HEK293 (cell line): ENCODE data around the gene TMEM187.

ENCODE experiments used
- ELK4 ChIP-seq: IDR thresholded peaks from 2 replicates; pipeline ENCODE4 v1.6.1; 2011; ENCODE audit warnings: mild to moderate bottlenecking, low read depth, low read length, borderline replicate concordance
- GLIS1 ChIP-seq: fragments of 450-650 bp; formaldehyde crosslinking; IDR thresholded peaks from 2 replicates; pipeline ENCODE4 v1.5.1; 2016; ENCODE audit warnings: missing biosample characterization, missing genetic modification characterization
- MZF1 ChIP-seq: fragments of 450-650 bp; formaldehyde crosslinking; IDR thresholded peaks from 2 replicates; pipeline ENCODE4 v1.5.1; 2017; ENCODE audit warnings: missing biosample characterization, missing genetic modification characterization, borderline replicate concordance
- SP2 ChIP-seq: fragments of 450-650 bp; formaldehyde crosslinking; IDR thresholded peaks from 2 replicates; pipeline ENCODE4 v1.5.1; 2016; ENCODE audit warnings: missing biosample characterization, missing genetic modification characterization
- YY1 ChIP-seq: fragments of 450-650 bp; formaldehyde crosslinking; IDR thresholded peaks from 2 replicates; pipeline ENCODE4 v1.5.1; 2018; ENCODE audit warnings: missing biosample characterization, missing genetic modification characterization
- ZBTB11 ChIP-seq: fragments of 450-650 bp; formaldehyde crosslinking; conservative IDR thresholded peaks from 2 replicates; pipeline ENCODE4 v1.5.1; 2016; ENCODE audit warnings: low read depth, missing biosample characterization, missing genetic modification characterization
- ZNF140 ChIP-seq: fragments of 450-650 bp; formaldehyde crosslinking; IDR thresholded peaks from 2 replicates; pipeline ENCODE4 v1.5.1; 2016; ENCODE audit warnings: missing biosample characterization, missing genetic modification characterization
- ZNF184 ChIP-seq: fragments of 450-650 bp; IDR thresholded peaks from 2 replicates; pipeline ENCODE4 v1.5.1; 2018; ENCODE audit warnings: missing biosample characterization, mild to moderate bottlenecking, missing genetic modification characterization
- ZNF239 ChIP-seq: fragments of 450-650 bp; formaldehyde crosslinking; IDR thresholded peaks from 2 replicates; pipeline ENCODE4 v1.5.1; 2016; ENCODE audit warnings: missing biosample characterization, missing genetic modification characterization
- ZNF354C ChIP-seq: fragments of 450-650 bp; formaldehyde crosslinking; IDR thresholded peaks from 2 replicates; pipeline ENCODE4 v1.5.1; 2016; ENCODE audit warnings: missing biosample characterization, missing genetic modification characterization, low read depth, borderline replicate concordance
- ZNF518A ChIP-seq: fragments of 450-650 bp; formaldehyde crosslinking; conservative IDR thresholded peaks from 2 replicates; pipeline ENCODE4 v1.5.1; 2016; ENCODE audit warnings: low read depth, missing biosample characterization, missing genetic modification characterization
- ZNF530 ChIP-seq: fragments of 450-650 bp; formaldehyde crosslinking; IDR thresholded peaks from 2 replicates; pipeline ENCODE4 v1.5.1; 2016; ENCODE audit warnings: low read depth, missing biosample characterization, missing genetic modification characterization
- ZNF561 ChIP-seq: fragments of 450-650 bp; IDR thresholded peaks from 2 replicates; pipeline ENCODE4 v1.5.1; 2018; ENCODE audit warnings: missing biosample characterization, missing genetic modification characterization, borderline replicate concordance
- ZNF610 ChIP-seq: fragments of 450-650 bp; formaldehyde crosslinking; IDR thresholded peaks from 2 replicates; pipeline ENCODE4 v1.5.1; 2016; ENCODE audit warnings: missing biosample characterization, missing genetic modification characterization, borderline replicate concordance
- ZNF76 ChIP-seq: fragments of 450-650 bp; formaldehyde crosslinking; IDR thresholded peaks from 2 replicates; pipeline ENCODE4; 2016; ENCODE audit warnings: low read depth, missing biosample characterization, missing genetic modification characterization, borderline replicate concordance
- ZNF785 ChIP-seq: fragments of 450-650 bp; formaldehyde crosslinking; IDR thresholded peaks from 2 replicates; pipeline ENCODE4 v1.5.1; 2016; ENCODE audit warnings: missing biosample characterization, missing genetic modification characterization
- ZNF843 ChIP-seq: fragments of 450-650 bp; formaldehyde crosslinking; IDR thresholded peaks from 2 replicates; pipeline ENCODE4 v1.5.1; 2016; ENCODE audit warnings: missing biosample characterization, missing genetic modification characterization
- TF ChIP-seq, protein P1 (sequence below): fragments of 450-650 bp; formaldehyde crosslinking; IDR thresholded peaks from 2 replicates; pipeline ENCODE4 v1.5.1; 2017; ENCODE audit warnings: missing biosample characterization, mild to moderate bottlenecking, missing genetic modification characterization, moderate library complexity
- TF ChIP-seq, protein P2 (sequence below): fragments of 450-650 bp; formaldehyde crosslinking; IDR thresholded peaks from 2 replicates; pipeline ENCODE4 v1.5.1; 2016; ENCODE audit warnings: missing biosample characterization, missing genetic modification characterization
- TF ChIP-seq, protein P3 (sequence below): fragments of 450-650 bp; formaldehyde crosslinking; IDR thresholded peaks from 2 replicates; pipeline ENCODE4; 2016; ENCODE audit warnings: missing biosample characterization, missing genetic modification characterization

TMEM187 gene

GRCh38 chrX:153934148-153934761 lies 38.3 kb upstream of the TMEM187 start (continued):
- no peak; the same call in 1 of the 2 replicates for TF ChIP-seq ZBTB11 (tag by site-specific recombination)
- TF ChIP-seq, protein P1, sequence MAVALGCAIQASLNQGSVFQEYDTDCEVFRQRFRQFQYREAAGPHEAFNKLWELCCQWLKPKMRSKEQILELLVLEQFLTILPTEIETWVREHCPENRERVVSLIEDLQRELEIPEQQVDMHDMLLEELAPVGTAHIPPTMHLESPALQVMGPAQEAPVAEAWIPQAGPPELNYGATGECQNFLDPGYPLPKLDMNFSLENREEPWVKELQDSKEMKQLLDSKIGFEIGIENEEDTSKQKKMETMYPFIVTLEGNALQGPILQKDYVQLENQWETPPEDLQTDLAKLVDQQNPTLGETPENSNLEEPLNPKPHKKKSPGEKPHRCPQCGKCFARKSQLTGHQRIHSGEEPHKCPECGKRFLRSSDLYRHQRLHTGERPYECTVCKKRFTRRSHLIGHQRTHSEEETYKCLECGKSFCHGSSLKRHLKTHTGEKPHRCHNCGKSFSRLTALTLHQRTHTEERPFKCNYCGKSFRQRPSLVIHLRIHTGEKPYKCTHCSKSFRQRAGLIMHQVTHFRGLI (tag by site-specific recombination) = no peak
- TF ChIP-seq ZNF354C = no peak
- TF ChIP-seq ZNF530 (tag by site-specific recombination) = no peak
- no peak for TF ChIP-seq ZNF561 (tag by site-specific recombination)
- TF ChIP-seq MZF1 (tag by site-specific recombination) = no peak
- no peak for TF ChIP-seq GLIS1
- no peak for TF ChIP-seq ZNF140 (tag by site-specific recombination)
- TF ChIP-seq SP2 (tag by site-specific recombination) = peak; percentile 22
- 0 out of 2 replicates have a peak, but pooled peaks have one; percentile 20 for TF ChIP-seq ZNF76
- TF ChIP-seq, protein P2, sequence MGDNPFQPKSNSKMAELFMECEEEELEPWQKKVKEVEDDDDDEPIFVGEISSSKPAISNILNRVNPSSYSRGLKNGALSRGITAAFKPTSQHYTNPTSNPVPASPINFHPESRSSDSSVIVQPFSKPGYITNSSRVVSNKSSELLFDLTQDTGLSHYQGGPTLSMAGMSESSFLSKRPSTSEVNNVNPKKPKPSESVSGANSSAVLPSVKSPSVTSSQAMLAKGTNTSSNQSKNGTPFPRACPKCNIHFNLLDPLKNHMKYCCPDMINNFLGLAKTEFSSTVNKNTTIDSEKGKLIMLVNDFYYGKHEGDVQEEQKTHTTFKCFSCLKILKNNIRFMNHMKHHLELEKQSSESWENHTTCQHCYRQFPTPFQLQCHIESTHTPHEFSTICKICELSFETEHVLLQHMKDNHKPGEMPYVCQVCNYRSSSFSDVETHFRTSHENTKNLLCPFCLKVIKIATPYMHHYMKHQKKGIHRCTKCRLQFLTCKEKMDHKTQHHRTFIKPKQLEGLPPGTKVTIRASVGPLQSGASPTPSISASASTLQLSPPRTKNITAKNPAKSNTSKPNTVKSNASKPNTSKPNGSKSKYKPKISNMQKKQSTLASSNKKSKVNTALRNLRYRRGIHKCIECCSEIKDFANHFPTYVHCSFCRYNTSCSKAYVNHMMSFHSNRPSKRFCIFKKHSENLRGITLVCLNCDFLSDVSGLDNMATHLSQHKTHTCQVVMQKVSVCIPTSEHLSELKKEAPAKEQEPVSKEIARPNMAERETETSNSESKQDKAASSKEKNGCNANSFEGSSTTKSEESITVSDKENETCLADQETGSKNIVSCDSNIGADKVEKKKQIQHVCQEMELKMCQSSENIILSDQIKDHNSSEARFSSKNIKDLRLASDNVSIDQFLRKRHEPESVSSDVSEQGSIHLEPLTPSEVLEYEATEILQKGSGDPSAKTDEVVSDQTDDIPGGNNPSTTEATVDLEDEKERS (tag by site-specific recombination) = no peak
- no peak for TF ChIP-seq ZNF843 (tag by site-specific recombination)
- TF ChIP-seq, protein P3, sequence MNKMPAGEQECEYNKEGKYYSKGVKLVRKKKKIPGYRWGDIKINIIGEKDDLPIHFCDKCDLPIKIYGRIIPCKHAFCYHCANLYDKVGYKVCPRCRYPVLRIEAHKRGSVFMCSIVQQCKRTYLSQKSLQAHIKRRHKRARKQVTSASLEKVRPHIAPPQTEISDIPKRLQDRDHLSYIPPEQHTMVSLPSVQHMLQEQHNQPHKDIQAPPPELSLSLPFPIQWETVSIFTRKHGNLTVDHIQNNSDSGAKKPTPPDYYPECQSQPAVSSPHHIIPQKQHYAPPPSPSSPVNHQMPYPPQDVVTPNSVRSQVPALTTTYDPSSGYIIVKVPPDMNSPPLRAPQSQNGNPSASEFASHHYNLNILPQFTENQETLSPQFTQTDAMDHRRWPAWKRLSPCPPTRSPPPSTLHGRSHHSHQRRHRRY = no peak
- no peak for TF ChIP-seq ELK4
- TF ChIP-seq YY1 (tag by site-specific recombination) = no peak
- no peak for TF ChIP-seq ZNF610 (tag by site-specific recombination)
- no peak for TF ChIP-seq ZNF239 (tag by site-specific recombination)
- TF ChIP-seq ZNF785 (tag by site-specific recombination) = no peak
- no peak for TF ChIP-seq ZNF518A
- TF ChIP-seq ZNF184 (tag by site-specific recombination) = no peak
